Measurements from ENCODE around the gene DCAF11. TPM values are rescaled to one million over a fixed set of nuclear protein-coding genes. Genes with fewer than 3 reads are reported as not detected.
A peak's percentile ranks its signal among the peaks of the same experiment; 100 is the strongest.

Gene DCAF11
- polyA plus RNA-seq, 3 donors = 45.6 to 56.6 (median 48.8) TPM

DNA sequence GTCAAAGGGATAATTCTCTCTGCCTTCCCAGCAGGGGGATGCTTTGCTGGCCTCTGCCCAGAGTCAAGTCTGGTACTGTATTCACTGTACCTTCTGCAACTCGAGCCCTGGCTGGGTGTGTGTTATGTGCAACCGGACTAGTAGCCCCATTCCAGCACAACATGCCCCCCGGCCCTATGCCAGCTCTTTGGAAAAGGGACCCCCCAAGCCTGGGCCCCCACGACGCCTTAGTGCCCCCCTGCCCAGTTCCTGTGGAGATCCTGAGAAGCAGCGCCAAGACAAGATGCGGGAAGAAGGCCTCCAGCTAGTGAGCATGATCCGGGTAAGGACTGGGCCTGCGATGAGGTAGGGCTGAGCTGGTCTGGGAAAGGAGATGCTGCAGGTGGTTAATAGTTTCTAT lies 36.0 kb downstream of the DCAF11 start:
- peak overlapping the region in 1 of 2 donors; percentile 6 for H3K4me3 Mint-ChIP-seq
- H4K20me1 ChIP-seq (ENCODE audit: insufficient read depth, low read length) = peaks cover 53% of the 10 kb centered on the region
- TF ChIP-seq, protein P1, sequence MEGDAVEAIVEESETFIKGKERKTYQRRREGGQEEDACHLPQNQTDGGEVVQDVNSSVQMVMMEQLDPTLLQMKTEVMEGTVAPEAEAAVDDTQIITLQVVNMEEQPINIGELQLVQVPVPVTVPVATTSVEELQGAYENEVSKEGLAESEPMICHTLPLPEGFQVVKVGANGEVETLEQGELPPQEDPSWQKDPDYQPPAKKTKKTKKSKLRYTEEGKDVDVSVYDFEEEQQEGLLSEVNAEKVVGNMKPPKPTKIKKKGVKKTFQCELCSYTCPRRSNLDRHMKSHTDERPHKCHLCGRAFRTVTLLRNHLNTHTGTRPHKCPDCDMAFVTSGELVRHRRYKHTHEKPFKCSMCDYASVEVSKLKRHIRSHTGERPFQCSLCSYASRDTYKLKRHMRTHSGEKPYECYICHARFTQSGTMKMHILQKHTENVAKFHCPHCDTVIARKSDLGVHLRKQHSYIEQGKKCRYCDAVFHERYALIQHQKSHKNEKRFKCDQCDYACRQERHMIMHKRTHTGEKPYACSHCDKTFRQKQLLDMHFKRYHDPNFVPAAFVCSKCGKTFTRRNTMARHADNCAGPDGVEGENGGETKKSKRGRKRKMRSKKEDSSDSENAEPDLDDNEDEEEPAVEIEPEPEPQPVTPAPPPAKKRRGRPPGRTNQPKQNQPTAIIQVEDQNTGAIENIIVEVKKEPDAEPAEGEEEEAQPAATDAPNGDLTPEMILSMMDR (IDR thresholded peaks at IDR 0.05) = no peak
- peaks cover 57% of the 10 kb centered on the region for H3K79me2 ChIP-seq (ENCODE audit: insufficient read depth, low read length)
- H3K4me1 ChIP-seq (ENCODE audit: control insufficient read depth in 1 of 2, insufficient read depth in 2 of 2, low read length in 2 of 2) = peaks cover 18 to 26% of the 10 kb centered on the region in 2 donors
- peaks cover 0 to 2% (median 0%) of the 10 kb centered on the region in 3 donors for H3K27me3 Mint-ChIP-seq (ENCODE audit: low read depth in 3 of 3)
- H3K9me3 ChIP-seq (replicated peaks in 1 of 2; ENCODE audit: control insufficient read depth in 1 of 2, insufficient read depth in 1 of 2, low read length in 2 of 2) = no peaks in the 10 kb centered on the region
- H3K9ac ChIP-seq (ENCODE audit: insufficient read depth, low read length, poor library complexity, severe bottlenecking) = no peak overlapping the region
- H3K36me3 Mint-ChIP-seq = peaks cover 55 to 69% of the 10 kb centered on the region in 2 donors
- no peak overlapping the region for H3K4me3 ChIP-seq (replicated peaks in 1 of 3; ENCODE audit: low read depth in 2 of 3, low read length in 3 of 3)
- peak in 1 of 3 donors; percentile 2 for DNase-seq
- peak overlapping the region in 1 of 7 donors; percentile 58 for H3K27ac Mint-ChIP-seq
- WGBS (ENCODE audit: insufficient coverage) = 98% methylated on average over 7 of the region's 9 CpGs
- no peak overlapping the region for H2AFZ ChIP-seq (ENCODE audit: insufficient read depth, low read depth, low read length, poor library complexity, severe bottlenecking)
- no peak overlapping the region for H3K4me2 ChIP-seq (replicated peaks; ENCODE audit: extremely low read depth, low read length, poor library complexity, severe bottlenecking)
- H3K4me1 Mint-ChIP-seq = peaks cover 27% of the 10 kb centered on the region
- H3K9me3 Mint-ChIP-seq = no peaks in the 10 kb centered on the region
- H3K27ac ChIP-seq (ENCODE audit: low read depth in 1 of 2, low read length in 2 of 2) = peak overlapping the region in 1 of 2 donors; percentile 26
- H3K36me3 ChIP-seq (replicated peaks in 1 of 2; ENCODE audit: control insufficient read depth in 1 of 2, insufficient read depth in 2 of 2, low read length in 2 of 2) = peaks cover 57 to 63% of the 10 kb centered on the region in 2 donors
- H3K27me3 ChIP-seq (ENCODE audit: control insufficient read depth in 2 of 2, insufficient read depth in 2 of 2, low read length in 2 of 2) = no peaks in the 10 kb centered on the region
- intact Hi-C loops (cut with micrococcal nuclease) = no loop called here

DNA sequence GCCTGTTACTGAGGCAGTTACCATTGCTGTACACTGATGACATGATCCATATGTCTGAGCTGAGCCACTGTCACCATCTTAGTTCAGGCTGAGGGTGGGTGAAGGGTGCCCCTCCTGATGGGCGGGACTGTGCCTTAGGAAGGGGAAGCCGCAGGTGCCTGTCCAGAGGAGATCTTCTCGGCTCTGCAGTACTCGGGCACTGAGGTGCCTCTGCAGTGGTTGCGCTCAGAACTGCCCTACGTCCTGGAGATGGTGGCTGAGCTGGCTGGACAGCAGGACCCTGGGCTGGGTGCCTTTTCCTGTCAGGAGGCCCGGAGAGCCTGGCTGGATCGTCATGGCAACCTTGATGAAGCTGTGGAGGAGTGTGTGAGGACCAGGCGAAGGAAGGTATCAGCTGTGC lies 36.4 kb downstream of the DCAF11 start:
- peaks cover 14 to 22% of the 10 kb centered on the region in 2 donors for H3K4me1 ChIP-seq (ENCODE audit: control insufficient read depth in 1 of 2, insufficient read depth in 2 of 2, low read length in 2 of 2)
- H3K27me3 Mint-ChIP-seq (ENCODE audit: low read depth in 3 of 3) = peaks cover 0 to 2% (median 0%) of the 10 kb centered on the region in 3 donors
- no peak overlapping the region for H3K4me2 ChIP-seq (replicated peaks; ENCODE audit: extremely low read depth, low read length, poor library complexity, severe bottlenecking)
- intact Hi-C loops (cut with micrococcal nuclease) = no loop called here
- no peak overlapping the region for H3K27ac ChIP-seq (ENCODE audit: low read depth in 1 of 2, low read length in 2 of 2)
- H3K79me2 ChIP-seq (ENCODE audit: insufficient read depth, low read length) = peaks cover 53% of the 10 kb centered on the region
- H4K20me1 ChIP-seq (ENCODE audit: insufficient read depth, low read length) = peaks cover 49% of the 10 kb centered on the region
- no peak overlapping the region for H3K4me3 Mint-ChIP-seq
- DNase-seq = peak in 1 of 3 donors; percentile 2
- H3K27me3 ChIP-seq (ENCODE audit: control insufficient read depth in 2 of 2, insufficient read depth in 2 of 2, low read length in 2 of 2) = no peaks in the 10 kb centered on the region
- H3K9me3 ChIP-seq (replicated peaks in 1 of 2; ENCODE audit: control insufficient read depth in 1 of 2, insufficient read depth in 1 of 2, low read length in 2 of 2) = no peaks in the 10 kb centered on the region
- no peak overlapping the region for H2AFZ ChIP-seq (ENCODE audit: insufficient read depth, low read depth, low read length, poor library complexity, severe bottlenecking)
- H3K27ac Mint-ChIP-seq = peak overlapping the region in 1 of 7 donors; percentile 50
- H3K36me3 Mint-ChIP-seq = peaks cover 59 to 73% of the 10 kb centered on the region in 2 donors
- TF ChIP-seq, protein P1 (IDR thresholded peaks at IDR 0.05) = no peak
- no peaks in the 10 kb centered on the region for H3K9me3 Mint-ChIP-seq
- 94% methylated on average over 8 of the region's 9 CpGs for WGBS (ENCODE audit: insufficient coverage)
- no peak overlapping the region for H3K4me3 ChIP-seq (replicated peaks in 1 of 3; ENCODE audit: low read depth in 2 of 3, low read length in 3 of 3)
- peaks cover 61 to 68% of the 10 kb centered on the region in 2 donors for H3K36me3 ChIP-seq (replicated peaks in 1 of 2; ENCODE audit: control insufficient read depth in 1 of 2, insufficient read depth in 2 of 2, low read length in 2 of 2)
- peaks cover 26% of the 10 kb centered on the region for H3K4me1 Mint-ChIP-seq
- H3K9ac ChIP-seq (ENCODE audit: insufficient read depth, low read length, poor library complexity, severe bottlenecking) = no peak overlapping the region
